ENCODE results near the gene VTI1A. TPM values are rescaled to one million over a fixed set of nuclear protein-coding genes. Genes with fewer than 3 reads are reported as not detected.

VTI1A gene
- total and polyA plus RNA-seq, 7 experiments from 2014 or later = 21.7 to 56.8 (median 40.8) TPM

GRCh38 chr10:112517451-112517862 lies 70.4 kb downstream of the VTI1A start:
- Mint-ChIP-seq H3K4me1 (peaks cover 0 to 31% (median 9%) of the 10 kb centered on the region in 7 donors), H3K27me3 (no peaks in the 10 kb centered on the region), H3K36me3 (peaks cover 0 to 18% (median 10%) of the 10 kb centered on the region in 5 donors), H3K4me3 (no peak overlapping the region), H3K9me3 (peaks cover 0 to 5% (median 0%) of the 10 kb centered on the region in 11 donors), H3K27ac (no peak overlapping the region)
- no peak overlapping the region for H3K4me3 ChIP-seq (ENCODE audit: low read length)
- DNase-seq (no peak), ATAC-seq (no peak)
- intact Hi-C loops (cut with micrococcal nuclease) = no loop called here
- no peaks in the 10 kb centered on the region for H3K27me3 ChIP-seq (ENCODE audit: control insufficient read depth in 2 of 2, insufficient read depth in 2 of 2, low read length in 2 of 2)
- ChIA-PET CTCF (no interaction called here), POLR2A (no interaction called here)
- no peaks in the 10 kb centered on the region for H3K9me3 ChIP-seq (ENCODE audit: control insufficient read depth in 2 of 3, low read length in 3 of 3)
- H3K36me3 ChIP-seq (ENCODE audit: control insufficient read depth in 2 of 3, insufficient read depth in 3 of 3, low read length in 3 of 3) = no peaks in the 10 kb centered on the region
- H3K27ac ChIP-seq (ENCODE audit: low read depth, low read length) = no peak overlapping the region
- no peaks in the 10 kb centered on the region for H3K4me1 ChIP-seq (ENCODE audit: control insufficient read depth in 2 of 2, insufficient read depth in 2 of 2, low read length in 2 of 2)

GRCh38 chr10:112519133-112519761 lies 72.2 kb downstream of the VTI1A start:
- intact Hi-C loops (cut with micrococcal nuclease) = no loop called here
- Mint-ChIP-seq H3K4me1 (peaks cover 0 to 28% (median 9%) of the 10 kb centered on the region in 7 donors), H3K36me3 (peaks cover 0 to 10% (median 6%) of the 10 kb centered on the region in 5 donors), H3K9me3 (peaks cover 0 to 4% (median 0%) of the 10 kb centered on the region in 11 donors), H3K4me3 (no peak overlapping the region), H3K27me3 (no peaks in the 10 kb centered on the region), H3K27ac (no peak overlapping the region)
- Histone ChIP-seq H3K27ac (ENCODE audit: low read depth, low read length) (no peak overlapping the region), H3K4me3 (ENCODE audit: low read length) (no peak overlapping the region), H3K9me3 (ENCODE audit: control insufficient read depth in 2 of 3, low read length in 3 of 3) (no peaks in the 10 kb centered on the region), H3K27me3 (ENCODE audit: control insufficient read depth in 2 of 2, insufficient read depth in 2 of 2, low read length in 2 of 2) (no peaks in the 10 kb centered on the region), H3K36me3 (ENCODE audit: control insufficient read depth in 2 of 3, insufficient read depth in 3 of 3, low read length in 3 of 3) (no peaks in the 10 kb centered on the region), H3K4me1 (ENCODE audit: control insufficient read depth in 2 of 2, insufficient read depth in 2 of 2, low read length in 2 of 2) (no peaks in the 10 kb centered on the region)
- no peak for DNase-seq
- POLR2A ChIA-PET = no interaction called here
- CTCF ChIA-PET = no interaction called here
- no peak for ATAC-seq

- POLR2A ChIA-PET = no interaction called here
- H3K27ac Mint-ChIP-seq = no peak overlapping the region
- H3K27ac ChIP-seq (ENCODE audit: low read depth, low read length) = no peak overlapping the region
- ATAC-seq (no peak), DNase-seq (no peak)
- peaks cover 0 to 27% (median 13%) of the 10 kb centered on the region in 7 donors for H3K4me1 Mint-ChIP-seq
- H3K4me3 Mint-ChIP-seq = no peak overlapping the region
- H3K4me1 ChIP-seq (ENCODE audit: control insufficient read depth in 2 of 2, insufficient read depth in 2 of 2, low read length in 2 of 2) = no peaks in the 10 kb centered on the region
- no peaks in the 10 kb centered on the region for H3K27me3 Mint-ChIP-seq
- intact Hi-C loops (cut with micrococcal nuclease) = no loop called here
- peaks cover 0 to 7% (median 6%) of the 10 kb centered on the region in 5 donors for H3K36me3 Mint-ChIP-seq
- H3K27me3 ChIP-seq (ENCODE audit: control insufficient read depth in 2 of 2, insufficient read depth in 2 of 2, low read length in 2 of 2) = no peaks in the 10 kb centered on the region
- H3K9me3 Mint-ChIP-seq = peaks cover 0 to 4% (median 0%) of the 10 kb centered on the region in 11 donors
- H3K9me3 ChIP-seq (ENCODE audit: control insufficient read depth in 2 of 3, low read length in 3 of 3) = no peaks in the 10 kb centered on the region
- CTCF ChIA-PET = no interaction called here
- no peak overlapping the region for H3K4me3 ChIP-seq (ENCODE audit: low read length)
- H3K36me3 ChIP-seq (ENCODE audit: control insufficient read depth in 2 of 3, insufficient read depth in 3 of 3, low read length in 3 of 3) = no peaks in the 10 kb centered on the region
Measured at GRCh38 chr10:112520914-112521313, 73.9 kb downstream of the VTI1A start.

GRCh38 chr10:112524641-112525040 lies 77.6 kb downstream of the VTI1A start:
- intact Hi-C loops (cut with micrococcal nuclease) = no loop called here
- no peak for DNase-seq
- H3K27ac ChIP-seq (ENCODE audit: low read depth, low read length) = no peak overlapping the region
- no peaks in the 10 kb centered on the region for H3K27me3 Mint-ChIP-seq
- no peaks in the 10 kb centered on the region for H3K27me3 ChIP-seq (ENCODE audit: control insufficient read depth in 2 of 2, insufficient read depth in 2 of 2, low read length in 2 of 2)
- POLR2A ChIA-PET = no interaction called here
- CTCF ChIA-PET = interaction anchor here (0.6 kb wide), 1 partner anchor 23 kb away, joined by 5 read pairs; no protein-coding TSS in a partner anchor
- H3K4me1 ChIP-seq (ENCODE audit: control insufficient read depth in 2 of 2, insufficient read depth in 2 of 2, low read length in 2 of 2) = no peaks in the 10 kb centered on the region
- ATAC-seq = no peak
- peaks cover 0 to 18% (median 9%) of the 10 kb centered on the region in 7 donors for H3K4me1 Mint-ChIP-seq
- no peaks in the 10 kb centered on the region for H3K36me3 ChIP-seq (ENCODE audit: control insufficient read depth in 2 of 3, insufficient read depth in 3 of 3, low read length in 3 of 3)
- H3K9me3 ChIP-seq (ENCODE audit: control insufficient read depth in 2 of 3, low read length in 3 of 3) = no peaks in the 10 kb centered on the region
- no peak overlapping the region for H3K27ac Mint-ChIP-seq
- H3K9me3 Mint-ChIP-seq = no peaks in the 10 kb centered on the region
- no peak overlapping the region for H3K4me3 ChIP-seq (ENCODE audit: low read length)
- no peak overlapping the region for H3K4me3 Mint-ChIP-seq
- H3K36me3 Mint-ChIP-seq = peaks cover 0 to 22% (median 3%) of the 10 kb centered on the region in 5 donors

GRCh38 chr10:112525200-112525599 lies 78.2 kb downstream of the VTI1A start:
- no peaks in the 10 kb centered on the region for H3K9me3 ChIP-seq (ENCODE audit: control insufficient read depth in 2 of 3, low read length in 3 of 3)
- no peak for ATAC-seq
- no peaks in the 10 kb centered on the region for H3K4me1 ChIP-seq (ENCODE audit: control insufficient read depth in 2 of 2, insufficient read depth in 2 of 2, low read length in 2 of 2)
- H3K27ac Mint-ChIP-seq = peak overlapping the region in 1 of 9 donors; percentile 28
- H3K9me3 Mint-ChIP-seq = no peaks in the 10 kb centered on the region
- ChIA-PET POLR2A (no interaction called here), CTCF (no interaction called here)
- no peak overlapping the region for H3K4me3 ChIP-seq (ENCODE audit: low read length)
- H3K36me3 ChIP-seq (ENCODE audit: control insufficient read depth in 2 of 3, insufficient read depth in 3 of 3, low read length in 3 of 3) = no peaks in the 10 kb centered on the region
- peaks cover 0 to 22% (median 3%) of the 10 kb centered on the region in 5 donors for H3K36me3 Mint-ChIP-seq
- DNase-seq = no peak
- peaks cover 0 to 18% (median 9%) of the 10 kb centered on the region in 7 donors for H3K4me1 Mint-ChIP-seq
- no peaks in the 10 kb centered on the region for H3K27me3 ChIP-seq (ENCODE audit: control insufficient read depth in 2 of 2, insufficient read depth in 2 of 2, low read length in 2 of 2)
- no peaks in the 10 kb centered on the region for H3K27me3 Mint-ChIP-seq
- no peak overlapping the region for H3K4me3 Mint-ChIP-seq
- intact Hi-C loops (cut with micrococcal nuclease) = no loop called here
- H3K27ac ChIP-seq (ENCODE audit: low read depth, low read length) = no peak overlapping the region

- H3K27ac Mint-ChIP-seq = no peak overlapping the region
- Histone ChIP-seq H3K36me3 (ENCODE audit: control insufficient read depth in 2 of 3, insufficient read depth in 3 of 3, low read length in 3 of 3) (no peaks in the 10 kb centered on the region), H3K27me3 (ENCODE audit: control insufficient read depth in 2 of 2, insufficient read depth in 2 of 2, low read length in 2 of 2) (no peaks in the 10 kb centered on the region), H3K27ac (ENCODE audit: low read depth, low read length) (no peak overlapping the region), H3K9me3 (ENCODE audit: control insufficient read depth in 2 of 3, low read length in 3 of 3) (no peaks in the 10 kb centered on the region), H3K4me1 (ENCODE audit: control insufficient read depth in 2 of 2, insufficient read depth in 2 of 2, low read length in 2 of 2) (no peaks in the 10 kb centered on the region), H3K4me3 (ENCODE audit: low read length) (no peak overlapping the region)
- CTCF ChIA-PET = interaction anchor here (0.6 kb wide), 1 partner anchor 71 kb away, joined by 4 read pairs; no protein-coding TSS in a partner anchor
- no peaks in the 10 kb centered on the region for H3K27me3 Mint-ChIP-seq
- POLR2A ChIA-PET = no interaction called here
- intact Hi-C loops (cut with micrococcal nuclease) = no loop called here
- peaks cover 0 to 30% (median 10%) of the 10 kb centered on the region in 5 donors for H3K36me3 Mint-ChIP-seq
- no peak overlapping the region for H3K4me3 Mint-ChIP-seq
- peaks cover 0 to 22% (median 16%) of the 10 kb centered on the region in 7 donors for H3K4me1 Mint-ChIP-seq
- peaks cover 0 to 2% (median 0%) of the 10 kb centered on the region in 11 donors for H3K9me3 Mint-ChIP-seq
- DNase-seq (no peak), ATAC-seq (no peak)
Measured at GRCh38 chr10:112526139-112526538, 79.1 kb downstream of the VTI1A start.

- intact Hi-C loops (cut with micrococcal nuclease) = no loop called here
- no peak for ATAC-seq
- Histone ChIP-seq H3K27me3 (ENCODE audit: control insufficient read depth in 2 of 2, insufficient read depth in 2 of 2, low read length in 2 of 2) (no peaks in the 10 kb centered on the region), H3K36me3 (ENCODE audit: control insufficient read depth in 2 of 3, insufficient read depth in 3 of 3, low read length in 3 of 3) (no peaks in the 10 kb centered on the region), H3K9me3 (ENCODE audit: control insufficient read depth in 2 of 3, low read length in 3 of 3) (no peaks in the 10 kb centered on the region), H3K4me1 (ENCODE audit: control insufficient read depth in 2 of 2, insufficient read depth in 2 of 2, low read length in 2 of 2) (no peaks in the 10 kb centered on the region), H3K4me3 (ENCODE audit: low read length) (no peak overlapping the region), H3K27ac (ENCODE audit: low read depth, low read length) (no peak overlapping the region)
- Mint-ChIP-seq H3K27me3 (no peaks in the 10 kb centered on the region), H3K4me1 (peaks cover 0 to 29% (median 22%) of the 10 kb centered on the region in 7 donors), H3K4me3 (no peak overlapping the region), H3K27ac (no peak overlapping the region), H3K36me3 (peaks cover 0 to 30% (median 13%) of the 10 kb centered on the region in 5 donors), H3K9me3 (peaks cover 0 to 2% (median 0%) of the 10 kb centered on the region in 11 donors)
- POLR2A ChIA-PET = interaction anchor here (0.6 kb wide), 1 partner anchor 37 kb away, joined by 9 read pairs; no protein-coding TSS in a partner anchor
- no peak for DNase-seq
- CTCF ChIA-PET = no interaction called here
Measured at GRCh38 chr10:112526906-112527305, 79.9 kb downstream of the VTI1A start.
